ENCODE measurements around the gene ZNF548. TPM values are rescaled to one million over a fixed set of nuclear protein-coding genes. Genes with fewer than 3 reads are reported as not detected.

The ZNF548 gene
- total RNA-seq, 4 donors from 2014 or later, result 16.6 to 37.4 (median 17.3) TPM

DNA sequence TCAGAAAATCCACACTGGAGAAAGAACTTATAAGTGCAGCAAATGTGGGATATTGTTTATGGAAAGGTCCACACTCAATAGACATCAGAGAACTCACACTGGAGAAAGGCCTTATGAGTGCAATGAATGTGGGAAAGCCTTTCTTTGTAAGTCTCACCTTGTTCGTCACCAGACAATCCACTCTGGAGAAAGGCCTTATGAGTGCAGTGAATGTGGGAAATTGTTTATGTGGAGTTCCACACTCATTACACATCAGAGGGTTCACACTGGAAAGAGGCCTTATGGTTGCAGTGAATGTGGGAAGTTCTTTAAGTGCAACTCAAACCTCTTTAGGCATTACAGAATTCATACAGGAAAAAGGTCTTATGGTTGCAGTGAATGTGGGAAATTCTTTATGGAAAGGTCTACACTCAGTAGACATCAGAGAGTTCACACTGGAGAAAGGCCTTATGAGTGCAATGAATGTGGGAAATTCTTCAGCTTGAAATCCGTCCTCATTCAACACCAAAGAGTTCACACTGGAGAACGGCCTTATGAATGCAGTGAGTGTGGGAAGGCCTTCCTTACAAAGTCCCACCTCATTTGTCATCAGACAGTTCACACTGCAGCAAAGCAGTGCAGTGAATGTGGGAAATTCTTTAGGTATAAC lies 12.0 kb upstream of the ZNF548 start:
- TF ChIP-seq, protein P1, sequence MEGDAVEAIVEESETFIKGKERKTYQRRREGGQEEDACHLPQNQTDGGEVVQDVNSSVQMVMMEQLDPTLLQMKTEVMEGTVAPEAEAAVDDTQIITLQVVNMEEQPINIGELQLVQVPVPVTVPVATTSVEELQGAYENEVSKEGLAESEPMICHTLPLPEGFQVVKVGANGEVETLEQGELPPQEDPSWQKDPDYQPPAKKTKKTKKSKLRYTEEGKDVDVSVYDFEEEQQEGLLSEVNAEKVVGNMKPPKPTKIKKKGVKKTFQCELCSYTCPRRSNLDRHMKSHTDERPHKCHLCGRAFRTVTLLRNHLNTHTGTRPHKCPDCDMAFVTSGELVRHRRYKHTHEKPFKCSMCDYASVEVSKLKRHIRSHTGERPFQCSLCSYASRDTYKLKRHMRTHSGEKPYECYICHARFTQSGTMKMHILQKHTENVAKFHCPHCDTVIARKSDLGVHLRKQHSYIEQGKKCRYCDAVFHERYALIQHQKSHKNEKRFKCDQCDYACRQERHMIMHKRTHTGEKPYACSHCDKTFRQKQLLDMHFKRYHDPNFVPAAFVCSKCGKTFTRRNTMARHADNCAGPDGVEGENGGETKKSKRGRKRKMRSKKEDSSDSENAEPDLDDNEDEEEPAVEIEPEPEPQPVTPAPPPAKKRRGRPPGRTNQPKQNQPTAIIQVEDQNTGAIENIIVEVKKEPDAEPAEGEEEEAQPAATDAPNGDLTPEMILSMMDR (IDR thresholded peaks at IDR 0.05; ENCODE audit: low read depth), result no peak

DNA sequence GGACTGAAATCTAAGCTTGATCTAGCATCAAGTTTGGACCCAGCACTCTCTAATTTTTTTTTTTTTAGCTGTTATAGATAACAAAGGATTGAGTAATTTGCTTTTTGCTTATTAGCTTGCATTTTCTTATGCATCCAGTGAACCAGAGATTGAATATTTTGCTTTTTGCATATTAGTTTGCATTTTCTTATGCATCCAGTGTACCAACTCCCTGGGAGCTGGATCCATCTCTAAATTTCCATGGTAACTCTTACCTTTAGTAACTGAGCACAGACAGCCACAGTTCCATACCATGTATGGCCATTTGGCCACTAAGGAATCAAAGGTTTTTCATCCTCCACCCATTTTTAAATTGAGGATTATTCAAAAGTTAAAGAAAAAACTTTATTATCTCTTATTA lies 8.7 kb upstream of the ZNF548 start:
- TF ChIP-seq, protein P1 (IDR thresholded peaks at IDR 0.05; ENCODE audit: low read depth), result no peak

DNA sequence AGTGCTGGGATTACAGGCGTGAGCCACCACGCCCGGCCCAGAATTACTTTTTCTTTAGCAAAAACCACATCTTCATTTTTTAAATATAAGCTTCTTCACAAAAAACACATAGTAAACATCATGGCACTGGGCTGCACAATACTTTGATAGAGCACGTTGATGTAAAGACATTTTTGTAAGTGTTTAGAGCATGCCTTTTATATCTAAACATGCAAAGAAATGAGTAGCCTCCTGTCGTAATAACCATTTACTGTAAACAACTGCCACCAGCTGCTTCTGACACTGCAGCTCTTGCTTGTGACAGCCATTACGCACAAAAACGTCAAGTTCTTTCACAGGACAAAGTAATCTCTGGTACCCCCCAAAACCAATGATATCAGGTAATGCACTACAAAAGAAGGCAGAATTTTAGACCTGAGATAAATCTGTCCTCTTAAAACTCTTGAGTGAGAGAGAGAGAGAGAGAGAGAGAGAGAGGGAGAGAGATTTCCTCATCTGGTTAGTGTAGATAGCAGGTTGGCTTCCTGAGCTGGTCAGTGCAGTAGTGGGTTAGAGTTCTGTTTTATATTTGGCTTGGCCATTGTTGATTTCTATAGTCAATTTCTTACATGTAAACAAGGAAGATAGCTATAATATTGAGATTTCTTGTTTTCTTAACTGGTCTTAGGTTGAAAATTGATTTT lies 6.7 kb upstream of the ZNF548 start:
- TF ChIP-seq, protein P1 (IDR thresholded peaks at IDR 0.05; ENCODE audit: low read depth), result no peak

DNA sequence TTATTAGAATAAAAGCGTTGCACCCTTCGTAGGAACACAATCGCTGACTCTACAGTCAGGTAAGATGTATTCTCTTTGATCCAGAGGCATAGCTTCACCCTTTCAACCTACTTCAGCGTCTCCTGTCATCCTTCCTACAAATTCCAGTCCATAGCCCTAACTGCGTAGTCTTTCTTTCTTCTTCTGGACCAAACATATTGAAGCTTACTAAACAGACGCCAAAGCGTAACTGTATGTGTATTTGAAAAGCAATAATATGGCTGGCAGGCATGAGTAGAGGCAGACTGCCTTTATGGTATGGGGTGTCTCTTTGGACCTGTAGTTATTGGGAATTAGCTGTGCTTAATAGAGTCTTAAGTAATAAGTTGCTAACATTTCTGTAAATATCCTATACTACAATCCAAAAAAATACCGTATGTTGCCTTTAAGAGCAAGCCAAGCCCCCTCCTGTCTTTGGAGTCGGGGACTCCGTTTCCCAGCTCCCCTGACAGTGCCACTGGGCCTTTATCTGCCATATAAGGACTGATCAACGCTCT lies 392 bp upstream of the ZNF548 start:
- TF ChIP-seq, protein P1 (IDR thresholded peaks at IDR 0.05; ENCODE audit: low read depth), result no peak

DNA sequence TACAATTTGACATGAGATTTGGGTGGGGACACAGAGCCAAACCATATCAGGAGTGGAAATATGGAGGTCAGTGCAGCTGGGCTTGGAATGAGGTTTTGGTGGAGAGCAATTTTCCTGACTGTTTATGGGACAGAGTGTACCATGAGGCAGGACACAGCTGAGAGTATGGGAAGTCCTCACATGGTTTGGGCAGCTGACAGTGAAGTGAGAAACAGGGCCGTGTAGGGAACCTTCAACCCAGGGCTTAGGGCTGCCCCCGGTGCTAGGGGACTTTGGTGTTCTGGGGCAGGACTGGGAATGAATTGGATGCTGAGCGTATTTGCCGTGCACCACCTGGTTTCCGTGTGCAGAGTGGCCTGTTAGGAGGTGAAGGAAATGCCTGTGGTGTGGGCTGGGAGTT lies 6.1 kb downstream of the ZNF548 start:
- TF ChIP-seq, protein P1 (IDR thresholded peaks at IDR 0.05; ENCODE audit: low read depth), result no peak

DNA sequence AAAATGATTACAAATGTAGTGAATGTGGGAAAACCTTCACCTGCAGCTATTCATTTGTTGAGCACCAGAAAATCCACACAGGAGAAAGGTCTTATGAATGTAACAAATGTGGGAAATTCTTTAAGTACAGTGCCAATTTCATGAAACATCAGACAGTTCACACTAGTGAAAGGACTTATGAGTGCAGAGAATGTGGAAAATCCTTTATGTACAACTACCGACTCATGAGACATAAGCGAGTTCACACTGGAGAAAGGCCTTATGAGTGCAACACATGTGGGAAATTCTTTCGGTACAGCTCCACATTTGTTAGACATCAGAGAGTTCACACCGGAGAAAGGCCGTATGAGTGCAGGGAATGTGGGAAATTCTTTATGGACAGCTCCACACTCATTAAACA lies 9.2 kb downstream of the ZNF548 start:
- TF ChIP-seq, protein P1 (IDR thresholded peaks at IDR 0.05; ENCODE audit: low read depth), result no peak

DNA sequence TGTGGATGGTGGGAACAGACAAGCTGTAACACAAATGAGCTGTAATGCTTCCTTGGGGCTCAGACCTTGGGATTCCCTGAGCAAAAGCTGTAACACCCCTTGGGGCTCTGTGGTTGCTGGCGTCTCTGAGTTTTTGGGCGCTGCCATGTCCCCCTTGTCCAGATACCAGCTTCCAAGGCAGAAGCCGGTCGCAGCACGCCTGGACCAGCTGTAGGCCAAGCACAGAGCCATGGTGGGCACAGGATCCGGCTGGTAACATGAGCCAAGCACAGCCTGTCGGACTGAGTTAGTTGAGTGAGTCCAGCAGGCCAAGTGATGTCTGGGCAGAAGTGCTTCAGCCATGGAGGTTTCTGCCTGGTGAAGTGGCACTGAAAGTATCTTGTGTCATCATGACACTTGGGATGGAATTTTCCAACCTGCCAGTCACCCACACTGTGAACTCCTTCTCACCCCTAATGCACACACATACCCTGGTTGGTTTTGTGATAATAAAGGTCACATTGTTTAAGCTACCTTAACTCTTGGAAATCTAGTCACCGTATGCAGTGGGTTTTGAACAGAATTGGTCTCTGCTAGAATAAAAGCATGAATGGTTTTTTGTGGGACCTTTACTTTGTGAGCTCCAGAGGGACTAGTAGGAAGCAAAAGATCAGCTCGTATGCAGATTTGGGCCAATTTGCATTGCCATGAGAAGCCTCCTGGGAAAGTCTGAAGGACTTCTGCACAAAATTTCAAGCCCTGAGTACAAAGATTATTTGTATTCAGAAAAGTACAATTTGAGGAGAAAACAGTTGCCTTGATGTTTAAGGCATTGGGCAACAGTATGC lies 14.3 kb downstream of the ZNF548 start:
- TF ChIP-seq, protein P1 (IDR thresholded peaks at IDR 0.05; ENCODE audit: low read depth), result no peak

Data from subcutaneous adipose tissue (tissue), 4 donors.